Measurements from ENCODE around the gene OTX1. TPM values are rescaled to one million over a fixed set of nuclear protein-coding genes. Genes with fewer than 3 reads are reported as not detected.

The OTX1 gene
- total and polyA plus RNA-seq, 2 of the 8 experiments (the other 6 are each of a cell fraction or from before 2014, with no cell fraction given), result 0.24 to 3.3 TPM

DNA sequence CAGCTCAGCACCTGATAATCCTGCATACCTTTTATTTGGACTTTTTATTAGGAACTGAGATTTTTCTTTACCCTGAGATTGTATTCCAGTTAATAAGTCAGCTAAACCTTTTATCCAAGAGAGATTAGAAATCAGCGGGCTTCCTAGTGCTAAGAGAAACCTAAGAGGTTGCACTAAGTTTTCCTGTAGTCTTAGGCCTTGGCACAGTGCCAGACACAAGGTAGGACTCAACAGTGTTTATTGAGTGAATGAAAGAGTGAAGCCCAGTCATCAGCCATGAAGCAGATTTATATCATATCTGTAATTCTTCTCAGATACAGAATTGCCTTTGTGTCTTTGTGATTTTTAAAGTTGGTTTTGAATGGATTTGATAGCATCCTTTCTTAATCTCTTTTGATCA, 13.6 kb downstream of the OTX1 start:
- Histone ChIP-seq H3K18ac (ENCODE audit: extremely low read depth, low read length) (no peak overlapping the region), H3K4ac (replicated peaks; ENCODE audit: insufficient read length, low read depth, low read length) (no peak overlapping the region), H3K4me2 (ENCODE audit: insufficient read depth in 1 of 2, low read depth in 2 of 2, low read length in 2 of 2) (no peak overlapping the region), H4K91ac (replicated peaks; ENCODE audit: insufficient read length, low read length) (no peak overlapping the region), H4K5ac (ENCODE audit: insufficient read length, low read depth, low read length) (no peak overlapping the region), H3K4me3 (ENCODE audit: extremely low read depth in 1 of 4, insufficient read depth in 2 of 4, low read depth in 3 of 4, low read length in 4 of 4) (no peak overlapping the region), H3K23me2 (ENCODE audit: low read depth, low read length) (peaks cover 2% of the 10 kb centered on the region; the same call in 1 of the 2 replicates), H3K36me3 (ENCODE audit: control insufficient read depth in 2 of 4, insufficient read depth in 4 of 4, low read length in 3 of 4) (no peaks in the 10 kb centered on the region), H4K20me1 (replicated peaks in 1 of 2; ENCODE audit: control insufficient read depth in 1 of 2, insufficient read depth in 2 of 2, low read length in 2 of 2) (no peaks in the 10 kb centered on the region), H3K79me1 (ENCODE audit: low read depth, low read length) (no peaks in the 10 kb centered on the region), H2AFZ (ENCODE audit: low read length) (no peak overlapping the region), H3K79me2 (ENCODE audit: control insufficient read depth in 1 of 2, insufficient read depth in 2 of 2, low read length in 2 of 2) (no peaks in the 10 kb centered on the region), H2BK20ac (ENCODE audit: low read length) (no peak overlapping the region), H3K27me3 (replicated peaks in 1 of 4; ENCODE audit: control insufficient read depth in 3 of 4, extremely low read depth in 1 of 4, insufficient read depth in 3 of 4, low read length in 3 of 4) (peaks cover 9 to 33% (median 20%) of the 10 kb centered on the region in 4 experiments; a peak in 6 of 7 replicates), H2AK5ac (ENCODE audit: low read depth, low read length) (no peak overlapping the region), H4K8ac (ENCODE audit: extremely low read depth, insufficient read depth, low read length) (no peak overlapping the region), H2BK15ac (ENCODE audit: low read length) (no peak overlapping the region), H2BK12ac (ENCODE audit: low read depth, low read length) (no peak overlapping the region), H3K23ac (ENCODE audit: insufficient read length) (no peak overlapping the region), H2BK120ac (replicated peaks; ENCODE audit: low read depth, low read length) (no peak overlapping the region), H3K9ac (replicated peaks in 1 of 4; ENCODE audit: extremely low read depth in 1 of 4, low read depth in 3 of 4, low read length in 3 of 4) (no peak overlapping the region), H3K27ac (ENCODE audit: low read depth, low read length) (no peak overlapping the region), H2BK5ac (ENCODE audit: low read depth, low read length) (no peak overlapping the region), H3K56ac (replicated peaks; ENCODE audit: insufficient read length, low read depth, low read length) (no peak overlapping the region), H3K9me3 (ENCODE audit: insufficient read depth in 2 of 2, low read depth in 1 of 2, low read length in 1 of 2) (no peaks in the 10 kb centered on the region), H3K4me1 (replicated peaks in 1 of 4; ENCODE audit: control insufficient read depth in 3 of 4, insufficient read depth in 4 of 4, low read length in 3 of 4) (peaks cover 0 to 5% (median 2%) of the 10 kb centered on the region in 4 experiments; a peak in 3 of 7 replicates), H3K14ac (ENCODE audit: insufficient read length) (no peak overlapping the region)
- CTCF ChIA-PET (ENCODE audit: partially characterized antibody), result interaction anchor here (0.8 kb wide), 2 partner anchors 108 to 124 kb away, joined by 3 to 4 read pairs; no protein-coding TSS in a partner anchor
- FAIRE-seq (no peak), DNase-seq (ENCODE audit: low read depth in 1 of 2, low spot score in 2 of 2) (no peak)
- 84% methylated on average over 1 of the region's 1 CpG; no CpG with 5 or more reads in 1 of the 2 experiments for WGBS, 2 experiments (ENCODE audit: extremely low coverage in 1 of 2, insufficient coverage in 1 of 2, insufficient read length in 1 of 2, insufficient replicate concordance in 2 of 2, low coverage in 1 of 2, low lambda C conversion rate in 2 of 2, missing lambda C conversion rate in 1 of 2)
- POLR2A ChIA-PET (ENCODE audit: partially characterized antibody), result no interaction called here
- TF ChIP-seq RNF2 (IDR thresholded peaks at IDR 0.05; ENCODE audit: borderline replicate concordance, low read depth, low read length, missing control alignments, poor library complexity, severe bottlenecking), result no peak
- TF ChIP-seq RFX5 (IDR thresholded peaks at IDR 0.05; ENCODE audit: borderline replicate concordance, low read depth, low read length), result no peak
- no peak for TF ChIP-seq KDM1A (IDR thresholded peaks at IDR 0.05; ENCODE audit: borderline replicate concordance, low read length)
- no peak for TF ChIP-seq SP4 (IDR thresholded peaks at IDR 0.05; ENCODE audit: low read length)
- TF ChIP-seq SUZ12 (IDR thresholded peaks at IDR 0.05; ENCODE audit: low read length), result no peak
- TF ChIP-seq HDAC2 (IDR thresholded peaks at IDR 0.05; ENCODE audit: borderline replicate concordance in 1 of 2, low read depth in 2 of 2, low read length in 2 of 2), result no peak
- no peak for TF ChIP-seq ATF2 (IDR thresholded peaks at IDR 0.05; ENCODE audit: low read length)
- TF ChIP-seq HDAC6 (IDR thresholded peaks at IDR 0.05; ENCODE audit: low read depth, low read length), result no peak
- no peak for TF ChIP-seq TBP (IDR thresholded peaks at IDR 0.05; ENCODE audit: low read depth, low read length)
- no peak for TF ChIP-seq CHD1 (IDR thresholded peaks at IDR 0.05; ENCODE audit: low read depth, low read length)
- TF ChIP-seq CBX8 (IDR thresholded peaks at IDR 0.05; ENCODE audit: borderline replicate concordance, low read depth, low read length), result no peak
- no peak for TF ChIP-seq JUN (IDR thresholded peaks at IDR 0.05; ENCODE audit: low read depth, low read length)

All from H1 (cell line).